Measurements from ENCODE around the gene OXCT2.

GRCh38 chr1:39720094-39720999 is 50.8 kb downstream of the OXCT2 start:
- TF ChIP-seq EZH2phosphoT487 (IDR thresholded peaks at IDR 0.05; ENCODE audit: low read length) (no peak), CTCF (IDR thresholded peaks at IDR 0.05; ENCODE audit: low read length) (peak; percentile 68), EZH2 (optimal IDR thresholded peaks at IDR 0.05; ENCODE audit: low read depth, low read length) (no peak)
